Mesendoderm (in vitro differentiated cells): ENCODE results near the gene RPS2.
"Not testable (repeated sequence)": the region's sequence is repeated elsewhere in the genome, so short reads cannot be mapped to it uniquely, and the experiment has no call there.

Experiments
- DNase-seq: peaks from one replicate; pipeline ENCODE4 v3.0.0; 2013
- H2AK5ac ChIP-seq: 2 replicates; pipeline ENCODE4 v1.6.1; 2013; ENCODE audit warnings: low read length, inconsistent platforms
- H2BK120ac ChIP-seq: 2 replicates; pipeline ENCODE4 v1.6.1; 2013; ENCODE audit warnings: low read depth, mild to moderate bottlenecking, low read length, moderate library complexity, mixed read lengths
- H2BK15ac ChIP-seq: replicated peaks from 2 replicates; pipeline ENCODE4 v1.6.1; 2013; ENCODE audit warnings: low read depth, mild to moderate bottlenecking, moderate library complexity
- H2BK5ac ChIP-seq: 2 replicates; pipeline ENCODE4 v1.6.1; 2013; ENCODE audit warnings: low read length, inconsistent platforms
- H3K18ac ChIP-seq: 2 replicates; pipeline ENCODE4 v1.6.1; 2013; ENCODE audit warnings: mild to moderate bottlenecking, low read length, mixed read lengths
- H3K23ac ChIP-seq: one replicate; pipeline ENCODE4 v1.6.1; 2013; ENCODE audit warnings: low read length
- H3K27ac ChIP-seq: 2 replicates; pipeline ENCODE4 v1.5.1; 2013; ENCODE audit warnings: low read depth, mild to moderate bottlenecking, inconsistent platforms, low read length, moderate library complexity
- H3K27me3 ChIP-seq: 2 replicates; pipeline ENCODE4 v1.6.1; 2013; ENCODE audit warnings: low read length, control low read depth, mild to moderate bottlenecking, inconsistent platforms; ENCODE audit not compliant: insufficient read depth, poor library complexity
- H3K36me3 ChIP-seq: 2 replicates; pipeline ENCODE4 v1.6.1; 2013; ENCODE audit warnings: low read length, inconsistent platforms; ENCODE audit not compliant: control insufficient read depth, insufficient read depth
- H3K4ac ChIP-seq: one replicate; pipeline ENCODE4 v1.6.1; 2013; ENCODE audit warnings: low read depth, mild to moderate bottlenecking, low read length, moderate library complexity
- H3K4me1 ChIP-seq: 2 replicates; pipeline ENCODE4 v1.6.1; 2013; ENCODE audit warnings: low read depth, low read length, inconsistent platforms; ENCODE audit not compliant: control insufficient read depth
- H3K4me2 ChIP-seq: 2 replicates; pipeline ENCODE4 v1.6.1; 2013; ENCODE audit warnings: low read length
- H3K4me3 ChIP-seq: 2 replicates; pipeline ENCODE4 v1.5.1; 2013; ENCODE audit warnings: mild to moderate bottlenecking, low read length
- H3K56ac ChIP-seq: one replicate; pipeline ENCODE4 v1.6.1; 2013; ENCODE audit warnings: low read length
- H3K79me1 ChIP-seq: 2 replicates; pipeline ENCODE4 v1.6.1; 2013; ENCODE audit warnings: low read length, inconsistent platforms
- H3K79me2 ChIP-seq: 2 replicates; pipeline ENCODE4 v1.6.1; 2013; ENCODE audit warnings: mild to moderate bottlenecking, low read length; ENCODE audit not compliant: control insufficient read depth, insufficient read depth
- H3K9ac ChIP-seq: 2 replicates; pipeline ENCODE4 v1.6.1; 2013; ENCODE audit warnings: low read length, inconsistent platforms
- H4K5ac ChIP-seq: one replicate; pipeline ENCODE4 v1.6.1; 2013; ENCODE audit warnings: low read length
- H4K8ac ChIP-seq: one replicate; pipeline ENCODE4 v1.6.1; 2013; ENCODE audit warnings: low read depth, mild to moderate bottlenecking, control low read depth, low read length, moderate library complexity
- WGBS: extraction: QIAGEN DNeasy Blood & Tissue Kit; methylation state at CpG from one replicate; pipeline ENCODE4 v1.1.7; 2013; ENCODE audit warnings: low lambda C conversion rate, missing lambda C conversion rate; ENCODE audit not compliant: insufficient coverage; ENCODE audit errors: extremely low coverage; 5-methylcytosine and 5-hydroxymethylcytosine counted together

The RPS2 gene

GRCh38 chr16:1923299-1924034, 41.2 kb downstream of the RPS2 start:
- Histone ChIP-seq H3K4me1 (no peaks in the 10 kb centered on the region), H3K36me3 (no peaks in the 10 kb centered on the region), H3K79me1 (no peaks in the 10 kb centered on the region), H3K4ac (no peak overlapping the region), H4K5ac (no peak overlapping the region), H3K9ac (peak overlapping the region; percentile 45), H2BK5ac (no peak overlapping the region), H3K4me2 (peak overlapping the region; percentile 38), H2AK5ac (no peak overlapping the region), H3K18ac (peak overlapping the region; percentile 36), H3K27me3 (peaks cover 20% of the 10 kb centered on the region), H3K4me3 (no peak overlapping the region), H4K8ac (no peak overlapping the region), H3K23ac (peak overlapping the region; percentile 35), H2BK15ac (no peak overlapping the region), H3K79me2 (no peaks in the 10 kb centered on the region), H2BK120ac (no peak overlapping the region), H3K56ac (peak overlapping the region; percentile 20), H3K27ac (no peak overlapping the region)
- DNase-seq = peak; percentile 87
- no CpG with 5 or more reads among the region's 24 CpGs for WGBS

- Histone ChIP-seq H3K4me1 (no peaks in the 10 kb centered on the region), H3K56ac (no peak overlapping the region), H3K27ac (no peak overlapping the region), H3K23ac (no peak overlapping the region), H3K4ac (no peak overlapping the region), H3K27me3 (peaks cover 28% of the 10 kb centered on the region), H3K79me1 (no peaks in the 10 kb centered on the region), H3K9ac (no peak overlapping the region), H3K4me3 (no peak overlapping the region), H2BK15ac (no peak overlapping the region), H2AK5ac (no peak overlapping the region), H2BK5ac (no peak overlapping the region), H3K4me2 (no peak overlapping the region), H4K5ac (no peak overlapping the region), H3K36me3 (no peaks in the 10 kb centered on the region), H3K18ac (no peak overlapping the region), H4K8ac (no peak overlapping the region), H3K79me2 (no peaks in the 10 kb centered on the region), H2BK120ac (no peak overlapping the region)
- no peak for DNase-seq
- no CpG with 5 or more reads among the region's 8 CpGs for WGBS
Observed at GRCh38 chr16:1922357-1922756, 42.3 kb downstream of the RPS2 start.

GRCh38 chr16:1920727-1921171, 43.9 kb downstream of the RPS2 start:
- peak; percentile 67 for DNase-seq
- no CpG with 5 or more reads among the region's 15 CpGs for WGBS
- no peaks in the 10 kb centered on the region for H3K79me2 ChIP-seq

GRCh38 chr16:1920122-1920521, 44.5 kb downstream of the RPS2 start:
- H3K36me3 ChIP-seq, H3K79me1 ChIP-seq, H3K4me2 ChIP-seq, H2AK5ac ChIP-seq, H2BK5ac ChIP-seq, H3K79me2 ChIP-seq, H3K9ac ChIP-seq, H2BK120ac ChIP-seq, H2BK15ac ChIP-seq, H3K18ac ChIP-seq, H4K8ac ChIP-seq, H3K4ac ChIP-seq, H3K4me1 ChIP-seq, H4K5ac ChIP-seq, H3K27ac ChIP-seq, H3K4me3 ChIP-seq, H3K56ac ChIP-seq, H3K23ac ChIP-seq, DNase-seq: not testable (repeated sequence)
- H3K27me3 ChIP-seq = peaks cover 34% of the 10 kb centered on the region
- no CpG with 5 or more reads among the region's 21 CpGs for WGBS

More at GRCh38 chr16:1920727-1921171, 43.9 kb downstream of the RPS2 start:
- Histone ChIP-seq H3K56ac (peak overlapping the region; percentile 15), H3K18ac (no peak overlapping the region), H3K4me3 (no peak overlapping the region), H4K5ac (no peak overlapping the region), H3K27me3 (peaks cover 34% of the 10 kb centered on the region), H3K9ac (no peak overlapping the region), H3K36me3 (no peaks in the 10 kb centered on the region), H2BK15ac (no peak overlapping the region), H3K23ac (no peak overlapping the region), H4K8ac (no peak overlapping the region), H3K79me1 (no peaks in the 10 kb centered on the region), H3K4me1 (no peaks in the 10 kb centered on the region), H2BK5ac (no peak overlapping the region), H3K4ac (no peak overlapping the region), H3K27ac (no peak overlapping the region), H3K4me2 (no peak overlapping the region), H2BK120ac (no peak overlapping the region), H2AK5ac (no peak overlapping the region)

- Histone ChIP-seq H3K23ac (no peak overlapping the region), H3K4me2 (no peak overlapping the region), H2BK5ac (no peak overlapping the region), H3K56ac (no peak overlapping the region), H3K4ac (no peak overlapping the region), H3K4me3 (no peak overlapping the region), H3K9ac (no peak overlapping the region), H3K79me1 (no peaks in the 10 kb centered on the region), H4K8ac (no peak overlapping the region), H3K79me2 (no peaks in the 10 kb centered on the region), H3K27me3 (peaks cover 34% of the 10 kb centered on the region), H3K18ac (no peak overlapping the region), H3K4me1 (no peaks in the 10 kb centered on the region), H2AK5ac (no peak overlapping the region), H2BK15ac (no peak overlapping the region), H2BK120ac (no peak overlapping the region), H3K36me3 (no peaks in the 10 kb centered on the region), H4K5ac (no peak overlapping the region), H3K27ac (no peak overlapping the region)
- no peak for DNase-seq
- WGBS = no CpG with 5 or more reads among the region's 30 CpGs
Observed at GRCh38 chr16:1919327-1919998, 45.2 kb downstream of the RPS2 start.
